Tibial artery (tissue), 4 donors: ENCODE data around the gene S100A7.

ENCODE experiments used
- DNase-seq, 2 donors: peaks; one replicate each; pipeline ENCODE4 v3.0.0-alpha.2; 2019
- H3K27ac ChIP-seq, 2 donors: fragments of 200-600 bp; sonication (generic) in 1 of 2; 1 replicate in 1 of 2; 2 replicates in 1 of 2; pipeline ENCODE4 v1.5.1; 2018 to 2019; ENCODE audit warnings: mild to moderate bottlenecking in 1 of 2
- H3K27me3 ChIP-seq, 2 donors: fragments of 200-600 bp; sonication (generic) in 1 of 2; one replicate each; pipeline versions ENCODE4 v1.5.1 to v1.6.0; 2016 to 2019
- H3K36me3 ChIP-seq, 3 donors: fragments of 200-600 bp; sonication (generic) in 2 of 3; one replicate each; pipeline ENCODE4 v1.5.1; 2016 to 2019; ENCODE audit warnings: mild to moderate bottlenecking in 2 of 3
- H3K4me1 ChIP-seq, 4 donors: fragments of 200-600 bp; sonication (generic) in 2 of 4; 1 replicate in 3 of 4; 2 replicates in 1 of 4; pipeline ENCODE4 v1.5.1; 2016 to 2019
- H3K4me3 ChIP-seq, 2 donors: fragments of 200-600 bp; sonication (generic) in 1 of 2; 1 replicate in 1 of 2; 2 replicates in 1 of 2; pipeline ENCODE4 v1.5.1; 2018 to 2019; ENCODE audit warnings: mild to moderate bottlenecking in 2 of 2
- H3K9me3 ChIP-seq, 3 donors: fragments of 200-600 bp; sonication (generic) in 1 of 3; one replicate each; pipeline ENCODE4 v1.5.1; 2016 to 2019
- intact Hi-C: fragments of 100-400 bp; cut with DNase I; formaldehyde crosslinking; loops from one replicate; pipeline ENCODE4 v1.15.0; 2023; ENCODE audit warnings: low total_unique reads
- TF ChIP-seq, protein P1 (sequence below), 2 experiments: fragments of 200-600 bp in 1 of 2; fragments of 450-650 bp in 1 of 2; IDR thresholded peaks; one replicate each; pipeline ENCODE4 v1.5.1; 2017 to 2019; ENCODE audit warnings: antibody characterized with exemption in 2 of 2, mild to moderate bottlenecking in 1 of 2, moderate library complexity in 1 of 2

Gene S100A7

DNA sequence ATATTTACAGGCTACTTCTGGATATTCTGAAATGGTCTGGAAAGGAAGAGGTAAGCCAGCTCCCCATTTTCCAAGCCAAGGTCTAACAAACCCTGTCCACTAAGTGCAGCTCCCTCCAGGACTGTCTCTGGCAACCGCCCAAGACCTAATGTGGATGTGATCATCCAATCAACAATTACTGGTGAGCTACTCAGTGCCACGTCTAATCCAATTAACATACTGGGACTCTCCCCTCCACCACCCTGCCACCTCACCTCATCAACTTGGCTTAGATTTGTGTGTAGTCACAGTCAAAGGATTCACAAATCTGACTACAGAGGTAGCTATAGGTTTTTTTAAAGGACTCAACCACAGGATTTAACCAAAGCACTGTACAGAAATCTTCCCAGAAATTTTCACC is 25.4 kb upstream of the S100A7 start:
- intact Hi-C loops: no loop called here
- Histone ChIP-seq H3K4me3 (no peak overlapping the region), H3K36me3 (no peaks in the 10 kb centered on the region), H3K9me3 (no peaks in the 10 kb centered on the region), H3K4me1 (peaks cover 0 to 29% (median 23%) of the 10 kb centered on the region in 4 donors), H3K27me3 (no peaks in the 10 kb centered on the region), H3K27ac (no peak overlapping the region)
- TF ChIP-seq, protein P1, sequence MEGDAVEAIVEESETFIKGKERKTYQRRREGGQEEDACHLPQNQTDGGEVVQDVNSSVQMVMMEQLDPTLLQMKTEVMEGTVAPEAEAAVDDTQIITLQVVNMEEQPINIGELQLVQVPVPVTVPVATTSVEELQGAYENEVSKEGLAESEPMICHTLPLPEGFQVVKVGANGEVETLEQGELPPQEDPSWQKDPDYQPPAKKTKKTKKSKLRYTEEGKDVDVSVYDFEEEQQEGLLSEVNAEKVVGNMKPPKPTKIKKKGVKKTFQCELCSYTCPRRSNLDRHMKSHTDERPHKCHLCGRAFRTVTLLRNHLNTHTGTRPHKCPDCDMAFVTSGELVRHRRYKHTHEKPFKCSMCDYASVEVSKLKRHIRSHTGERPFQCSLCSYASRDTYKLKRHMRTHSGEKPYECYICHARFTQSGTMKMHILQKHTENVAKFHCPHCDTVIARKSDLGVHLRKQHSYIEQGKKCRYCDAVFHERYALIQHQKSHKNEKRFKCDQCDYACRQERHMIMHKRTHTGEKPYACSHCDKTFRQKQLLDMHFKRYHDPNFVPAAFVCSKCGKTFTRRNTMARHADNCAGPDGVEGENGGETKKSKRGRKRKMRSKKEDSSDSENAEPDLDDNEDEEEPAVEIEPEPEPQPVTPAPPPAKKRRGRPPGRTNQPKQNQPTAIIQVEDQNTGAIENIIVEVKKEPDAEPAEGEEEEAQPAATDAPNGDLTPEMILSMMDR (IDR thresholded peaks at IDR 0.05): no peak
- DNase-seq: no peak

DNA sequence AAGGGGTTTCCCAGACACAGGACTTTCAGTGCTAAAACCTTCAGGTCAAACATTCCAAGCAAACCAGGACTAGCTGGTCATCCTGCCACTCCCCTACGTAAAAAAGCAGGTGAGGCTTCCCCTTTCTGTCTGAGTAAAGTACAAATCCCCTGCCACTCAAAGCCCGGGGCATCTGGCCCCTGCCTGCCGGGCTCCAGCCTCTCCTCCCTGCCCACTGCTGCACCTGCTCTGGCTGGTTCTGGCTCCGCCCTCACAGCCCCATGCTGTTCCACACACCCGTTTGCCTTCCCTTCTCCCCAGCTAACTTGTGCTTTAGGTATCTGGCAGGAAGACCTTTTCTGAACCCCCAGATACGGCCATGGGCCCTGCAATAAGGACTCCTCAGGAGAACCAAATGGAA is 23.3 kb upstream of the S100A7 start:
- Histone ChIP-seq H3K27ac (no peak overlapping the region), H3K4me3 (no peak overlapping the region), H3K36me3 (no peaks in the 10 kb centered on the region), H3K4me1 (peaks cover 0 to 9% (median 7%) of the 10 kb centered on the region in 4 donors), H3K27me3 (no peaks in the 10 kb centered on the region), H3K9me3 (no peaks in the 10 kb centered on the region)
- no peak for DNase-seq
- TF ChIP-seq, protein P1 (IDR thresholded peaks at IDR 0.05): no peak
- intact Hi-C loops: no loop called here

- Histone ChIP-seq H3K9me3 (no peaks in the 10 kb centered on the region), H3K4me3 (no peak overlapping the region), H3K4me1 (peaks cover 0 to 5% (median 0%) of the 10 kb centered on the region in 4 donors), H3K36me3 (no peaks in the 10 kb centered on the region), H3K27ac (no peak overlapping the region), H3K27me3 (no peaks in the 10 kb centered on the region)
- DNase-seq: no peak
- TF ChIP-seq, protein P1 (IDR thresholded peaks at IDR 0.05): no peak
- intact Hi-C loops: no loop called here
Observed at GRCh38 chr1:153481124-153481523, 20.7 kb upstream of the S100A7 start.

DNA sequence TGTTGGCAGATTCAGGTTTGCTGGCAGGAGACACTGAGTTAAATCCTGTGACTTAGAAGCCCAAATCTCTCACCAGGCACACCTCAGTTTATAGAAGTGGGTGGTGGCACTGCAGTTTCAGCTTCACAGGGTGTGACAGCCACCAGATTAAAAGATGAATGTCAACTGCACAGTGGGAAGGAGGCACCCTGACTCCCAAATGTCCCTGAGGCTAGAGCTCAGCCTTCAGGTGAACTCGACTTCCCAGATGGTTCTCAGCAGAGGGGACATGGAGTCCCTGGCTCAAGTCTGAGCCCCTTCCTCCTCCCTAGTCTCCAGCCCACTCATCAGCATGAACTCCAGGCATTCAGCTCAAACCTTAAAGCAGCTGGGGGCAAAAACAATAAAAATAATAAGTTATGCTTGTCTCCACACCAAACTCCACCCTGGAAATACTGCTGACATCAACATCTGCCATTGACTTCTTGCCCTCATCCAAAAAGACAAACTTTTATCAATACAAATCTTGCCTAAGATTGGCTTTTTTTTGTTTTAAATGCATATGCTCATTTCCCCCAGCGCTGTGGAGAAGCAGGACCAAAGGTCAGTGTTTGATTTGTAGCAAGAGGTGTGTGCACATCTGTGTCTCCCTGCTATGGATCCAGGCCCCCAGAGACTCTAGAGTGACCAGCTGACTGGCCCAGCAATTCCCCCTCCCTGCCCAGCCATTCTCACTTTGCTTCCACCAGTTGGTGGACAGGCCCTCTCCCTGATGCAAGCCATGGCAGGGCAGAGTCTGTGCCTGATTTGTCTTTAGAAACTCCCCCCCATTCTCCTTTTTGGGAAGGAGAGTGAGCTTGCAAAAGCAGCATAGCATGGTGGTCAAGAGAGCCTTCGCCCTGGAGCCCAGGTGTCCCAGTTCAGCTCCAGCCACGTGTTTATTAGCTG is 18.5 kb upstream of the S100A7 start:
- Histone ChIP-seq H3K27ac (no peak overlapping the region), H3K4me1 (no peaks in the 10 kb centered on the region), H3K27me3 (no peaks in the 10 kb centered on the region), H3K9me3 (no peaks in the 10 kb centered on the region), H3K4me3 (no peak overlapping the region), H3K36me3 (no peaks in the 10 kb centered on the region)
- TF ChIP-seq, protein P1 (IDR thresholded peaks at IDR 0.05): no peak
- no peak for DNase-seq
- intact Hi-C loops: no loop called here

DNA sequence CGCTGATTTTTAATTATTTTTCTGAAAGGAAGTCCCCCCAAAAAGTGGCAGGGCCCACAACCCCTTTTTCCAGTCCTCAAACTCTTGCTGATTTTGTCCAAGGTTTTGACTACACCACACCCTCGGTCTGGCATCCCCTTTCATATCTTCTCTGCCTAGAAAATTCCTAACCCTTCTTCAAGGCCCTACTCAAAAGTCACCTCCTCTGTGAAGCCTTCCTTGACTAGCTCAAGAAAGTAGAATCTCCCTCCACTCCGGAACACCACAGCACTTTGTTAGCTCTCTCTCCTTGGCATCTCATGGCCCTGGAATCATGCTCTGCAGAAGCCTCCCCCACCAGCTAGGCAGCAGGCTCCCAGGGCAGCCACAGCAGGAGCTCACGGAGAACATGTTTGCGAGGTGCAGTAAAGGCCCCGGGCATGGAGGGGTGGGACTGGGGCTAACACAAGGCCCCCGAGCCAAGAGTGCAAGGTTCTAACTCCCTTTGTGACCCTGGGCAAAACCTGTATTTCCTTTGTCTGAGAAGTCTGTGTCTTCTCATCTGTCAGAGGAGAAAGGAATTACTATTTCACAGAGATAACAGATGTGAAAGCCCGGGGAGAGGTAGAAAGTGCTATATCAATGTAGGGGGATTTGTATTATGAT is 17.7 kb upstream of the S100A7 start:
- Histone ChIP-seq H3K4me3 (no peak overlapping the region), H3K27ac (no peak overlapping the region), H3K4me1 (no peaks in the 10 kb centered on the region), H3K36me3 (no peaks in the 10 kb centered on the region), H3K9me3 (no peaks in the 10 kb centered on the region), H3K27me3 (no peaks in the 10 kb centered on the region)
- intact Hi-C loops: no loop called here
- TF ChIP-seq, protein P1 (IDR thresholded peaks at IDR 0.05): no peak
- no peak for DNase-seq
